GM10248 (cell line): ENCODE measurements around the gene HK2.

ENCODE experiments used
- CTCF ChIA-PET: fragments of 300-600 bp; sonication (Branson Sonifier 250); formaldehyde crosslinking; extraction: SDS; loops from one replicate; lab custom pipeline; 2021; ENCODE audit warnings: antibody characterized with exemption; lab: Yijun Ruan, JAX
- POLR2A ChIA-PET: fragments of 350-650 bp; sonication (Branson Sonifier 250); formaldehyde crosslinking; extraction: SDS; loops from one replicate; lab custom pipeline; 2020; ENCODE audit warnings: antibody characterized with exemption; lab: Yijun Ruan, JAX
- DNase-seq: peaks from one replicate; pipeline ENCODE4 v3.0.0; 2012; ENCODE audit errors: extremely low spot score
- TF ChIP-seq, protein P1 (sequence below): IDR thresholded peaks from 2 replicates; pipeline ENCODE4 v1.5.1; 2012; ENCODE audit warnings: mild to moderate bottlenecking, low read depth; ENCODE audit errors: extremely low read depth, missing control alignments, control extremely low read depth

The HK2 gene

DNA sequence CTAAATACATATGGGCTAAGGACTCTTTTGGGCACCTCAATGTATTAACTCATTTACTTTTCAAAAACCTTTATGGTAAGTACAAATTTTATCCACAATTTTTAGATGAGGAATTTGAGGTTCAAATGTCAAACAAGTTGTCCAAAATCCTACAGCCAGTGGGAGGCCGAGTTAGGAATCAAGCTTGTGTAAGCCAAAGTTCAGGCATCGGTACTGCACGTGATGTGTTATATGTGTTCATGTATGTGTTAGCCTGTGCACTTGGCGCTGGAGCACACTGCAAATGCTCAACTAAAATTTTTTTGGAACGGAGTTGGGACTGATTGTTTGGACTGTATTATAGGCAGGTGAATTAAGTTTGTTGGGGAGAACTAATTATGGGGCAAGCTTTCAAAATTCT is 22.7 kb downstream of the HK2 start:
- CTCF ChIA-PET: interaction anchor here (1.1 to 2.1 kb wide), 3 partner anchors 9 to 20 kb away, joined by 3 to 7 read pairs (median 3); no protein-coding TSS in a partner anchor
- POLR2A ChIA-PET: no interaction called here
- TF ChIP-seq, protein P1, sequence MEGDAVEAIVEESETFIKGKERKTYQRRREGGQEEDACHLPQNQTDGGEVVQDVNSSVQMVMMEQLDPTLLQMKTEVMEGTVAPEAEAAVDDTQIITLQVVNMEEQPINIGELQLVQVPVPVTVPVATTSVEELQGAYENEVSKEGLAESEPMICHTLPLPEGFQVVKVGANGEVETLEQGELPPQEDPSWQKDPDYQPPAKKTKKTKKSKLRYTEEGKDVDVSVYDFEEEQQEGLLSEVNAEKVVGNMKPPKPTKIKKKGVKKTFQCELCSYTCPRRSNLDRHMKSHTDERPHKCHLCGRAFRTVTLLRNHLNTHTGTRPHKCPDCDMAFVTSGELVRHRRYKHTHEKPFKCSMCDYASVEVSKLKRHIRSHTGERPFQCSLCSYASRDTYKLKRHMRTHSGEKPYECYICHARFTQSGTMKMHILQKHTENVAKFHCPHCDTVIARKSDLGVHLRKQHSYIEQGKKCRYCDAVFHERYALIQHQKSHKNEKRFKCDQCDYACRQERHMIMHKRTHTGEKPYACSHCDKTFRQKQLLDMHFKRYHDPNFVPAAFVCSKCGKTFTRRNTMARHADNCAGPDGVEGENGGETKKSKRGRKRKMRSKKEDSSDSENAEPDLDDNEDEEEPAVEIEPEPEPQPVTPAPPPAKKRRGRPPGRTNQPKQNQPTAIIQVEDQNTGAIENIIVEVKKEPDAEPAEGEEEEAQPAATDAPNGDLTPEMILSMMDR: no peak
- DNase-seq: no peak

DNA sequence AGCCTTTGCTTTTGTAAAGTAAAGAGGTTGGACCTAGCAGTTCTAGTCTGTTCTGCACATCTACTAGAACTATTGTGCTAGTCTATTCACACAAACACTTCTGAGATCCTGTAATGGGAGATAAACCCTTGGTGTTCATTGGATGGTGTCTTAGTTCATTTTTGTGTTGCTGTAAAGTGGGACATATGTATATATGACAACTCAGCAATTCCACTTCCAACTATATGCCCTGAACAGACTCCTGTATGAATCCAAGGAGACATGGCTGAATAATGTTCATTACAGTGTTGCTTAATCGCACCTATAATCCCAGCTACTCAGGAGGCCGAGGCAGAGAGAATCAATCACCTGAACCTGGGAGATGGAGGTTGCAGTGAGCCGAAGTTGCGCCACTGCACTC is 23.3 kb downstream of the HK2 start:
- ChIA-PET CTCF (interaction anchor here (1.1 to 2.1 kb wide), 3 partner anchors 9 to 21 kb away, joined by 3 to 7 read pairs (median 3); no protein-coding TSS in a partner anchor), POLR2A (no interaction called here)
- TF ChIP-seq, protein P1: no peak
- no peak for DNase-seq

DNA sequence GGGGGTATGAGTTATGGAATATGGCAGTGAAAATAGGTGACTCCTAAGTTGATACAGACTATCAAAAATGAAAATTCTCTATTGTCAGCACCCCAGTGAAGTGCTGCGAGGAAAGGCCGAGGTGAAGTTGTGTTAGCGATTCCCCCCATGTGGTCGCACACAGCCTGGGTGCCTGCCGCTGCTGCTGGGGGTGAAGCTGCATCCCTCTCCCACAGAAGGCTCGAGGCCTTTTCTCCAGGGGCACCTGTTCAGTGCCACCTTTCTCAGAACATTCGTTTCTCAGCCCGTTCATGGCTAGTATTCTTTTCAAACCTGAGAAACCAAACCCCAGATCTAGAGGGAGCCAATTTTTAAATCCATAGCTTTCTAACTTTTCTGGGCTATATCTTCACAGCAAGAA is 23.8 kb downstream of the HK2 start:
- TF ChIP-seq, protein P1: no peak
- ChIA-PET POLR2A (no interaction called here), CTCF (interaction anchor here (1.1 to 2.1 kb wide), 3 partner anchors 8 to 21 kb away, joined by 3 to 7 read pairs (median 3); no protein-coding TSS in a partner anchor)
- DNase-seq: no peak

DNA sequence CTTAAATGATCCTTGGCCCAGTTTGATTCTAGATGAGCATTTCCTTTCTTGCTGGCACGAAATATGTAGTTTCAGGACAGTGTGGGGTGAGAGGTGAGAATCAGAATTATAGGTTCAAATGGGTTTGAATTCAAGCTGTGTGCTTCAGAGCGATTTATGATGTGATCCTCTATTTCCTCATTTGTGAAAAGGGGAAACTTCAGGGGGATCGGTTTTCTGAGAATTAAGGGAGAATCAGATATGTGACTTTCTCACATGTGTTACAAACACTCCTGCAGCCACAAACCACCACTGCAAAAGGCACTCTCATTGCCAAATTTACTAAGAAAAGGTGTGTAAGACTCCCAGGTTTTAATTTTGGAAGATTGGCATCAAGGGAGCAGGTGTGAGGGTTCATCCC is 24.4 kb downstream of the HK2 start:
- CTCF ChIA-PET: interaction anchor here (1.1 kb wide), 1 partner anchor 11 kb away, joined by 3 read pairs; no protein-coding TSS in a partner anchor

DNA sequence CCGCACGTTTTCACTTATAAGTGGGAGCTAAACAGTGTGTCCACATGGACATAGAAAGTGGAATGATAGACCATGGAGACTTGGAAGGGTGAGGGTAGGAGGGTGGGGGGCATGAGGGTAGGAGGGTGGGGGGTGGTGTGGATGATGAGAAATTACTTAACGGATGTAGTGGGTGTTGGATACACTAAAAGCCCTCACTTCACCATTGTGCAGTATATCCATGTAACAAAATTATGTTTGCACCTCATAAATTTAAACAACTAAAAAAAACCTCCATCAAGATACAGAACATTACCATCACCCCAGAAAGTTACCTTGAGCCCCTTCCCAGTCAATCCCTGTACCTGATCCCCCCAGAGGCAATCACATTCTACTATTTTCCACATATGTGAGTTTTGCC is 26.2 kb downstream of the HK2 start:
- POLR2A ChIA-PET: no interaction called here
- CTCF ChIA-PET: interaction anchor here (0.9 to 1.9 kb wide), 4 partner anchors 9 to 119 kb away, joined by 3 to 5 read pairs (median 3); no protein-coding TSS in a partner anchor
- TF ChIP-seq, protein P1: no peak
- DNase-seq: no peak

More for the DNA sequence above, 24.4 kb downstream of the HK2 start:
- TF ChIP-seq, protein P1: no peak
- POLR2A ChIA-PET: no interaction called here
- DNase-seq: no peak

DNA sequence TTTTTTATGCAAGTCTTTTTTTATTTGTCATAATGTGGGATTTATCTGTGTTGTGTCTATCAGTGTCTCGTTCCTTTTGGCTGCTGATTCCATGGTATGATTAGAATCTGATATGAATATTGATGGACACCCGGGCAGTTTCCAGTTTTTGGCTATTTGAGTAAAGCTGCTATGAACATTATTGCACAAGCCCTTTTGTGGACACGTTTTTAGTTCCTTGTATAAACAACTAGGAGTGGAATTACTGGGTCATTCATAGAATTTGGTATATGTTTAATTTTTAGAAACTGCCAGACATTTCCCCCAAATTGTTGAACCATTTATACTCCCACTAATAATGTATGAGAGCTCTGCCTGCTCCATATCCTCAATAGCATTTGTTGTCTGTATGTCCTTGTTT is 26.6 kb downstream of the HK2 start:
- CTCF ChIA-PET: interaction anchor here (0.9 to 1.9 kb wide), 5 partner anchors 10 to 145 kb away, joined by 3 to 5 read pairs (median 3); no protein-coding TSS in a partner anchor
- TF ChIP-seq, protein P1: no peak
- DNase-seq: no peak
- POLR2A ChIA-PET: no interaction called here
